Head of caudate nucleus (tissue), 42 donors: ENCODE data around the gene PODXL2.
A peak's percentile ranks its signal among the peaks of the same experiment; 100 is the strongest.

Experiments used
- DNase-seq, 42 donors: peaks; one replicate each; pipeline versions ENCODE4 v3.0.0 to v3.0.0-alpha.2; 2020 to 2021; ENCODE audit warnings: mixed read lengths in 7 of 42
- intact Hi-C: fragments of 100-400 bp; cut with DNase I; formaldehyde crosslinking; loops from one replicate; pipeline ENCODE4 v1.15.0; 2022

Gene PODXL2

GRCh38 chr3:127670229-127670559 lies 41.2 kb downstream of the PODXL2 start:
- DNase-seq, result peak in 11 of 42 donors; percentile 0 to 34 (median 7)
- intact Hi-C loops, result no loop called here

- intact Hi-C loops, result no loop called here
These were observed 42.0 kb downstream of the PODXL2 start for GRCh38 chr3:127670761-127671522.

GRCh38 chr3:127671523-127672428 lies 42.8 kb downstream of the PODXL2 start:
- DNase-seq, result peak in 15 of 42 donors; percentile 3 to 43 (median 18)
- intact Hi-C loops, result no loop called here

More at GRCh38 chr3:127670761-127671522, 42.0 kb downstream of the PODXL2 start:
- peak in 14 of 42 donors; percentile 1 to 31 (median 15) for DNase-seq

GRCh38 chr3:127672429-127673190 lies 43.6 kb downstream of the PODXL2 start, which contains the start of gene ABTB1:
TSS of gene ABTB1 (plus strand) at chr3:127672952. CDS start at chr3:127673026, 74 bp downstream.
- intact Hi-C loops, result no loop called here

GRCh38 chr3:127673191-127674100 lies 44.5 kb downstream of the PODXL2 start:
- intact Hi-C loops, result no loop called here
- DNase-seq, result peak in 28 of 42 donors; percentile 17 to 65 (median 44)

More at GRCh38 chr3:127672429-127673190, 43.6 kb downstream of the PODXL2 start, which contains the start of gene ABTB1:
- peak; percentile 59 to 93 (median 86) for DNase-seq

- peak in 41 of 42 donors; percentile 40 to 88 (median 70) for DNase-seq
These were observed 45.2 kb downstream of the PODXL2 start for GRCh38 chr3:127674101-127674721.

GRCh38 chr3:127674790-127675189 lies 45.8 kb downstream of the PODXL2 start:
- DNase-seq, result peak in 16 of 42 donors; percentile 2 to 42 (median 13)
- intact Hi-C loops, result no loop called here

More at GRCh38 chr3:127674101-127674721, 45.2 kb downstream of the PODXL2 start:
- intact Hi-C loops, result no loop called here

- intact Hi-C loops, result no loop called here
- peak in 16 of 42 donors; percentile 0 to 34 (median 11) for DNase-seq
These were observed 46.8 kb downstream of the PODXL2 start for GRCh38 chr3:127675651-127676391.

- intact Hi-C loops, result no loop called here
These were observed 47.5 kb downstream of the PODXL2 start for GRCh38 chr3:127676456-127676855.

GRCh38 chr3:127676921-127677351 lies 48.0 kb downstream of the PODXL2 start:
- intact Hi-C loops, result no loop called here
- DNase-seq, result peak in 18 of 42 donors; percentile 1 to 39 (median 10)

More at GRCh38 chr3:127676456-127676855, 47.5 kb downstream of the PODXL2 start:
- peak in 13 of 42 donors; percentile 1 to 21 (median 8) for DNase-seq

- peak in 27 of 42 donors; percentile 4 to 82 (median 33) for DNase-seq
- intact Hi-C loops, result no loop called here
These were observed 48.7 kb downstream of the PODXL2 start for GRCh38 chr3:127677541-127678314.

- peak in 2 of 42 donors; percentile 1 to 12 for DNase-seq
- intact Hi-C loops, result no loop called here
These were observed 49.3 kb downstream of the PODXL2 start for GRCh38 chr3:127678315-127678599.

GRCh38 chr3:127678611-127679533 lies 49.9 kb downstream of the PODXL2 start:
- peak in 20 of 42 donors; percentile 1 to 38 (median 12) for DNase-seq
- intact Hi-C loops, result no loop called here

- DNase-seq, result peak in 18 of 42 donors; percentile 0 to 41 (median 11)
- intact Hi-C loops, result no loop called here
These were observed 50.7 kb downstream of the PODXL2 start for GRCh38 chr3:127679534-127680145.
